Neuronal stem cell (in vitro differentiated cells): ENCODE measurements around the gene HEPACAM2.

Experiments used
- DNase-seq: peaks from one replicate; pipeline ENCODE4 v3.0.0-alpha.2; 2013; ENCODE audit warnings: low spot score
- H2AFZ ChIP-seq: one replicate; pipeline ENCODE4 v1.6.1; 2013; ENCODE audit warnings: mild to moderate bottlenecking, low read length, inconsistent platforms
- H2AK5ac ChIP-seq: 2 replicates; pipeline ENCODE4 v1.6.1; 2013; ENCODE audit warnings: low read depth, mild to moderate bottlenecking, inconsistent platforms, low read length, moderate library complexity, mixed read lengths
- H2BK120ac ChIP-seq: 2 replicates; pipeline ENCODE4 v1.6.1; 2013; ENCODE audit warnings: low read depth, mild to moderate bottlenecking, inconsistent platforms, low read length, moderate library complexity, mixed read lengths
- H2BK12ac ChIP-seq: one replicate; pipeline ENCODE4 v1.6.1; 2013; ENCODE audit warnings: low read length, inconsistent platforms
- H2BK15ac ChIP-seq: 2 replicates; pipeline ENCODE4 v1.6.1; 2013; ENCODE audit warnings: mild to moderate bottlenecking, low read length, inconsistent platforms, mixed read lengths
- H2BK5ac ChIP-seq: one replicate; pipeline ENCODE4 v1.6.1; 2013; ENCODE audit warnings: inconsistent platforms, mild to moderate bottlenecking, low read length, moderate library complexity
- H3K14ac ChIP-seq: one replicate; pipeline ENCODE4 v1.6.1; 2013; ENCODE audit warnings: low read length, inconsistent platforms
- H3K18ac ChIP-seq: 2 replicates; pipeline ENCODE4 v1.6.1; 2013; ENCODE audit warnings: low read length, inconsistent platforms
- H3K23ac ChIP-seq: 2 replicates; pipeline ENCODE4 v1.6.1; 2013; ENCODE audit warnings: low read depth, mild to moderate bottlenecking, mixed read lengths, low read length, inconsistent platforms; ENCODE audit not compliant: poor library complexity
- H3K27ac ChIP-seq: replicated peaks from 3 replicates; pipeline ENCODE4 v1.5.1; 2013; ENCODE audit warnings: low read length, inconsistent platforms
- H3K27me3 ChIP-seq, 3 experiments: 2 replicates each; pipeline ENCODE4 v1.6.1; 2013; ENCODE audit warnings: low read length in 3 of 3, mild to moderate bottlenecking in 2 of 3, inconsistent platforms in 1 of 3, low read depth in 1 of 3, mixed read lengths in 1 of 3, moderate library complexity in 1 of 3; ENCODE audit not compliant: control insufficient read depth in 3 of 3, insufficient read depth in 3 of 3
- H3K36me3 ChIP-seq, 2 donors: replicated peaks in 1 of 2; 2 replicates each; pipeline ENCODE4 v1.6.1; 2013; ENCODE audit warnings: low read length in 2 of 2; ENCODE audit not compliant: control insufficient read depth in 2 of 2, insufficient read depth in 2 of 2
- H3K4ac ChIP-seq: 2 replicates; pipeline ENCODE4 v1.6.1; 2013; ENCODE audit warnings: inconsistent platforms, mild to moderate bottlenecking, low read length, moderate library complexity
- H3K4me1 ChIP-seq, 2 donors: 1 replicate in 1 of 2; 2 replicates in 1 of 2; pipeline ENCODE4 v1.6.1; 2013; ENCODE audit warnings: low read length in 2 of 2, low read depth in 1 of 2; ENCODE audit not compliant: control insufficient read depth in 2 of 2, insufficient read depth in 1 of 2
- H3K4me2 ChIP-seq: one replicate; pipeline ENCODE4 v1.6.1; 2013; ENCODE audit warnings: mild to moderate bottlenecking, low read length, inconsistent platforms; ENCODE audit not compliant: insufficient read depth, poor library complexity, severe bottlenecking
- H3K4me3 ChIP-seq, 2 donors: 2 replicates each; pipeline ENCODE4 v1.5.1; 2013; ENCODE audit warnings: low read length in 2 of 2, mild to moderate bottlenecking in 2 of 2, inconsistent platforms in 1 of 2, moderate library complexity in 1 of 2
- H3K79me1 ChIP-seq: one replicate; pipeline ENCODE4 v1.6.1; 2013; ENCODE audit warnings: low read depth, mild to moderate bottlenecking, inconsistent platforms, low read length, moderate library complexity
- H3K9ac ChIP-seq: one replicate; pipeline ENCODE4 v1.6.1; 2013; ENCODE audit warnings: mild to moderate bottlenecking, low read depth, low read length, inconsistent platforms; ENCODE audit not compliant: poor library complexity
- H3K9me3 ChIP-seq, 2 donors: replicated peaks in 1 of 2; 2 replicates each; pipeline versions ENCODE3 to v1.6.1; 2013; ENCODE audit warnings: low read length in 2 of 2, mild to moderate bottlenecking in 2 of 2, inconsistent platforms in 1 of 2, low read depth in 1 of 2, mixed read lengths in 1 of 2, moderate library complexity in 1 of 2; ENCODE audit not compliant: control insufficient read depth in 2 of 2, insufficient read depth in 1 of 2
- H4K8ac ChIP-seq: one replicate; pipeline ENCODE4 v1.6.1; 2013; ENCODE audit warnings: low read depth, mild to moderate bottlenecking, inconsistent platforms, low read length, moderate library complexity
- H4K91ac ChIP-seq: one replicate; pipeline ENCODE4 v1.6.1; 2013; ENCODE audit warnings: low read length, low read depth, mild to moderate bottlenecking, inconsistent platforms; ENCODE audit not compliant: poor library complexity
- WGBS, 2 donors: extraction: QIAGEN DNeasy Blood & Tissue Kit; methylation state at CpG; one replicate each; pipeline ENCODE4 v1.1.7; 2013; ENCODE audit warnings: missing lambda C conversion rate in 2 of 2, mixed read lengths in 1 of 2; ENCODE audit not compliant: insufficient read length in 2 of 2, insufficient replicate concordance in 1 of 2; ENCODE audit errors: extremely low coverage in 2 of 2; 5-methylcytosine and 5-hydroxymethylcytosine counted together

The HEPACAM2 gene

DNA sequence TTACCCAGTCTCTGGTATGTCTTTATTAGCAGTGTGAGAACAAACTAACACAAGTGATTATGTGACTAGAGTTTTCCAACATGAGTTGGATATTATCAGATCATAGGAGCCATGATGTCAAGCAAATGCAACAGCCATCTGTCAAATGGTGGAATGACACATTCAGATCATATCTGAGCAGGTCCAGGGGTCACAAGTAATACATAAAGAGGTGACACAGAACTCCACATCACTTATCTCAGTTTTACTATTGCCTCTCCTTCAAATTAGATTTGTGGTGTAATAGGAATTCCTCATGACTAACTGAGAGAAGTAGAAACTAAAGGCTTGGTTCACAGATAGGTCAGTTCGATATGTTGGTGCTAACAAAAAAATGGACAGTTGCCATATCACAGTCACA is 65.9 kb downstream of the HEPACAM2 start:
- no CpG with 5 or more reads among the region's 1 CpG for WGBS, 2 donors
- Histone ChIP-seq H2BK120ac (no peak overlapping the region), H3K18ac (no peak overlapping the region), H2BK12ac (no peak overlapping the region), H2BK5ac (no peak overlapping the region), H3K4me1 (no peaks in the 10 kb centered on the region), H3K4me3 (no peak overlapping the region), H3K23ac (no peak overlapping the region), H2BK15ac (no peak overlapping the region), H3K9ac (no peak overlapping the region), H3K27ac (no peak overlapping the region), H4K8ac (no peak overlapping the region), H3K79me1 (no peaks in the 10 kb centered on the region), H3K36me3 (no peaks in the 10 kb centered on the region), H2AFZ (no peak overlapping the region), H3K4me2 (no peak overlapping the region), H3K9me3 (no peaks in the 10 kb centered on the region), H3K27me3 (no peaks in the 10 kb centered on the region), H3K4ac (no peak overlapping the region), H4K91ac (no peak overlapping the region), H3K14ac (no peak overlapping the region), H2AK5ac (no peak overlapping the region)
- DNase-seq, result no peak

DNA sequence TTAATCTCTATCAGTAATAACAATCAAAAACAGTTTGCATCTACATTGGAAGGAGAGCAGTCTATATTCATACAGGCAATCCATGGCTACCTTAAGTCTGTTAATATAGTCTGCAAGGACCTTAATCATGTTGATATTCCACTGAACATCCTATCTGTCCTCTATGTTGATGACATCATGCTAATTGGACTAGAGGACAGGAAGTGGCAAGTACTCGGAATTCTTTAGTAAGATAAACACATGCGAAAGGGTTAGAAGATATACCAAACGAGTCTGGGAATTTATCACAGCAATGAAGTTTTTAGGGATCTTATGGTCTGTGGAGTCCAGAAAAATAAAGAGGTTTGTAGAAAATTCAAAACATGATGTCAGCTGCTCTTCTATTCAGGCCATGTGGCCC is 66.8 kb downstream of the HEPACAM2 start:
- no CpG with 5 or more reads among the region's 3 CpGs for WGBS, 2 donors

DNA sequence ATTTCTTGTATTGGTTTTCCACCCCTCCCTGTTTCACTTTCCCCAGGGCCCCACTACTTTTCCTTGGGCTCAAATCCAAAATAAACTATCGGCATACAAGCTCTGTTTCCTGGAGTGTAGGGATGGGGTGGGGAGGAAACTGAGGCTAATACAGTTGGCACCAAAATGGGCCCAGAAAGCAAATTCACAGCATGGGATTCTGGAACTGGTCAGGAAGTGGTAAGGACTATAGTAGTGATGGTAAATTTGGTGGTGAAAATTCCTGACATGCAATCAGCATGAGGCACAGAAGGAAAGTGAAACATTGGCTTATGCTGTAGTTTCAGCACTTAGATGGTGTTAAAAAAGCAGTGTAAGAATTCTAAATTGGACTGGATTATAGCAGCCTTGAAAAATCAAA is 69.4 kb downstream of the HEPACAM2 start:
- Histone ChIP-seq H2BK120ac (no peak overlapping the region), H2BK12ac (no peak overlapping the region), H3K27me3 (peaks cover 0 to 8% (median 0%) of the 10 kb centered on the region in 3 experiments), H3K9ac (no peak overlapping the region), H3K4me3 (no peak overlapping the region), H3K4me2 (no peak overlapping the region), H3K23ac (no peak overlapping the region), H2AK5ac (no peak overlapping the region), H2BK15ac (no peak overlapping the region), H4K8ac (no peak overlapping the region), H3K9me3 (no peaks in the 10 kb centered on the region), H3K18ac (no peak overlapping the region), H3K4me1 (no peaks in the 10 kb centered on the region), H4K91ac (no peak overlapping the region), H3K36me3 (no peaks in the 10 kb centered on the region), H3K4ac (no peak overlapping the region), H3K79me1 (no peaks in the 10 kb centered on the region), H3K14ac (no peak overlapping the region), H2AFZ (no peak overlapping the region), H2BK5ac (no peak overlapping the region), H3K27ac (no peak overlapping the region)
- no CpG with 5 or more reads among the region's 1 CpG for WGBS, 2 donors
- no peak for DNase-seq

More for the DNA sequence above, 66.8 kb downstream of the HEPACAM2 start:
- Histone ChIP-seq H3K4me2 (no peak overlapping the region), H3K9me3 (no peaks in the 10 kb centered on the region), H3K36me3 (no peaks in the 10 kb centered on the region), H3K4me1 (no peaks in the 10 kb centered on the region), H2AK5ac (no peak overlapping the region), H3K18ac (no peak overlapping the region), H3K27me3 (no peaks in the 10 kb centered on the region), H2BK120ac (no peak overlapping the region), H4K8ac (no peak overlapping the region), H2BK12ac (no peak overlapping the region), H3K4me3 (no peak overlapping the region), H3K79me1 (no peaks in the 10 kb centered on the region), H3K9ac (no peak overlapping the region), H3K23ac (no peak overlapping the region), H4K91ac (no peak overlapping the region), H3K4ac (no peak overlapping the region), H3K27ac (no peak overlapping the region), H2AFZ (no peak overlapping the region), H2BK15ac (no peak overlapping the region), H3K14ac (no peak overlapping the region), H2BK5ac (no peak overlapping the region)
- no peak for DNase-seq

DNA sequence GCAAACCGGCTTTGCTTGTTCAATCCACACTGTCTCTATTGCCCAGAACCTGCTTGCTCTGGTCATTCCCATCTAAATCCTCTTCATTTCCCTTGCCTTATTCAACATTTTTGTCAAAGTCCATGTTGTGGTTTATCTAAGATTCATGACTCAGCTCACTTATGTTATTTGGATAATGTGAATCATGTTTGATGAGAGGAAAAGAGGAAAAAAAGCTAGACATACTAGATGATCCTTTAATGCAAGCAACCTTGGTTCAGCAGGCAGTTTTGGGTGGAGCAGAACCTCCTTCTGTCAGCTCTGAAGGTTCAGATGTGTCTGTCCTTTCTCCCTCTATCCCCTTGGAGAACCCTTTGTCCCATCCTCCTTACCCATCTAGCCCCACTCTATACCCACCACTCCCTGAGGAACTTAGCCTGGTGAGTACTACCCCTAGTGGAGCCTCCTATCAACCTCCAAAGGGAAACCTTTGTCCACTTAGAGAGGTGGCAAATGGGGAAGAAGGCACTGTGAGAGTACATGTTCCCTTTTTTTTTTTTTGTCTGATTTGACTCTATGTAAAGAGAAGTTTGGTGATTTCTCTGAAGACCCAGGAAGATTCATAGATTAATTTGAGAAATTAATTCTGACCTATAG is 76.0 kb downstream of the HEPACAM2 start:
- H4K91ac ChIP-seq, result no peak overlapping the region
- H2BK120ac ChIP-seq, result no peak overlapping the region
- H3K27ac ChIP-seq, result no peak overlapping the region
- no peak overlapping the region for H3K18ac ChIP-seq
- H3K36me3 ChIP-seq, result no peaks in the 10 kb centered on the region
- H2AK5ac ChIP-seq, result no peak overlapping the region
- H2AFZ ChIP-seq, result no peak overlapping the region
- DNase-seq, result no peak
- no peaks in the 10 kb centered on the region for H3K9me3 ChIP-seq
- H4K8ac ChIP-seq, result no peak overlapping the region
- WGBS, 2 donors, result no CpG with 5 or more reads among the region's 1 CpG
- no peak overlapping the region for H3K4ac ChIP-seq
- peaks cover 0 to 6% of the 10 kb centered on the region in 2 donors for H3K4me1 ChIP-seq
- no peak overlapping the region for H2BK15ac ChIP-seq
- no peak overlapping the region for H2BK12ac ChIP-seq
- no peaks in the 10 kb centered on the region for H3K79me1 ChIP-seq
- H3K9ac ChIP-seq, result no peak overlapping the region
- no peak overlapping the region for H3K14ac ChIP-seq
- no peak overlapping the region for H3K4me2 ChIP-seq
- H3K27me3 ChIP-seq, result peaks cover 0 to 11% (median 0%) of the 10 kb centered on the region in 3 experiments
- no peak overlapping the region for H3K4me3 ChIP-seq
- H3K23ac ChIP-seq, result no peak overlapping the region
- no peak overlapping the region for H2BK5ac ChIP-seq
